CD14-positive monocyte (primary cell): Measurements from ENCODE around the gene TRIM25. TPM values are rescaled to one million over a fixed set of nuclear protein-coding genes. Genes with fewer than 3 reads are reported as not detected.

ENCODE experiments used
- DNase-seq, 3 donors: peaks; one replicate each; pipeline ENCODE4 v3.0.0-alpha.2; 2011 to 2022
- H2AFZ ChIP-seq: 2 replicates; pipeline ENCODE4 v1.6.0; 2012; ENCODE audit warnings: mild to moderate bottlenecking, low read depth, low read length, inconsistent platforms; ENCODE audit not compliant: insufficient read depth, poor library complexity, severe bottlenecking
- H3K27ac ChIP-seq, 2 donors: 1 replicate in 1 of 2; 2 replicates in 1 of 2; pipeline ENCODE4 v1.5.1; 2012 to 2013; ENCODE audit warnings: low read length in 2 of 2, control low read depth in 1 of 2, inconsistent platforms in 1 of 2, low read depth in 1 of 2, mild to moderate bottlenecking in 1 of 2
- H3K27me3 ChIP-seq, 2 donors: one replicate each; pipeline versions ENCODE4 v1.6.0 to v1.6.1; 2011 to 2013; ENCODE audit warnings: low read length in 2 of 2; ENCODE audit not compliant: control insufficient read depth in 2 of 2, insufficient read depth in 2 of 2
- H3K36me3 ChIP-seq, 2 donors: replicated peaks in 1 of 2; 1 replicate in 1 of 2; 2 replicates in 1 of 2; pipeline versions ENCODE4 v1.5.1 to v1.6.1; 2012 to 2013; ENCODE audit warnings: low read length in 2 of 2, control low read depth in 1 of 2, inconsistent platforms in 1 of 2, mild to moderate bottlenecking in 1 of 2; ENCODE audit not compliant: insufficient read depth in 2 of 2, control insufficient read depth in 1 of 2
- H3K4me1 ChIP-seq, 2 donors: 1 replicate in 1 of 2; 2 replicates in 1 of 2; pipeline versions ENCODE4 v1.5.1 to v1.6.1; 2012 to 2013; ENCODE audit warnings: low read length in 2 of 2, control low read depth in 1 of 2, inconsistent platforms in 1 of 2, mild to moderate bottlenecking in 1 of 2, moderate library complexity in 1 of 2; ENCODE audit not compliant: insufficient read depth in 2 of 2, control insufficient read depth in 1 of 2
- H3K4me2 ChIP-seq: replicated peaks from 2 replicates; pipeline ENCODE3; 2012; ENCODE audit warnings: low read length, moderate library complexity, mild to moderate bottlenecking; ENCODE audit not compliant: poor library complexity, severe bottlenecking; ENCODE audit errors: extremely low read depth
- H3K4me3 ChIP-seq, 3 experiments: fragments of 200-600 bp in 1 of 3; sonication (generic) in 1 of 3; replicated peaks in 1 of 3; 1 replicate in 2 of 3; 2 replicates in 1 of 3; pipeline ENCODE4 v1.5.1; 2011 to 2013; ENCODE audit warnings: low read length in 3 of 3, mild to moderate bottlenecking in 3 of 3, control low read depth in 2 of 3, low read depth in 2 of 3, inconsistent platforms in 1 of 3, moderate library complexity in 1 of 3
- H3K79me2 ChIP-seq: 2 replicates; pipeline ENCODE4 v1.6.0; 2012; ENCODE audit warnings: mild to moderate bottlenecking, control low read depth, inconsistent platforms, low read length, moderate library complexity; ENCODE audit not compliant: insufficient read depth
- H3K9ac ChIP-seq: 2 replicates; pipeline ENCODE4 v1.6.0; 2017; ENCODE audit warnings: low read length, mild to moderate bottlenecking; ENCODE audit not compliant: insufficient read depth, poor library complexity, severe bottlenecking
- H3K9me3 ChIP-seq, 2 donors: replicated peaks in 1 of 2; 1 replicate in 1 of 2; 2 replicates in 1 of 2; pipeline versions ENCODE4 v1.5.1 to v1.6.1; 2012 to 2013; ENCODE audit warnings: low read length in 2 of 2, control low read depth in 1 of 2; ENCODE audit not compliant: control insufficient read depth in 1 of 2, insufficient read depth in 1 of 2
- H4K20me1 ChIP-seq: 2 replicates; pipeline ENCODE4 v1.6.0; 2012; ENCODE audit warnings: mild to moderate bottlenecking, low read length, control low read depth, moderate library complexity; ENCODE audit not compliant: insufficient read depth
- H3K27ac Mint-ChIP-seq, 7 donors: one replicate each; pipeline ENCODE4 v1.8.0; 2020; ENCODE audit warnings: mild to moderate bottlenecking in 7 of 7, mixed read lengths in 7 of 7, moderate library complexity in 6 of 7, inconsistent platforms in 2 of 7
- H3K27me3 Mint-ChIP-seq, 3 donors: one replicate each; pipeline ENCODE4 v1.8.0; 2021 to 2022; ENCODE audit warnings: low read depth in 3 of 3, mild to moderate bottlenecking in 3 of 3, mixed read lengths in 3 of 3, moderate library complexity in 3 of 3, inconsistent platforms in 1 of 3
- H3K36me3 Mint-ChIP-seq, 2 donors: one replicate each; pipeline ENCODE4 v1.8.0; 2020; ENCODE audit warnings: mixed read lengths in 2 of 2, inconsistent platforms in 1 of 2, mild to moderate bottlenecking in 1 of 2
- H3K4me1 Mint-ChIP-seq: one replicate; pipeline ENCODE4 v1.8.0; 2020; ENCODE audit warnings: mild to moderate bottlenecking, mixed read lengths
- H3K4me3 Mint-ChIP-seq, 2 donors: one replicate each; pipeline ENCODE4 v1.8.0; 2020; ENCODE audit warnings: mild to moderate bottlenecking in 2 of 2, mixed read lengths in 2 of 2, moderate library complexity in 1 of 2
- H3K9me3 Mint-ChIP-seq, 7 donors: one replicate each; pipeline ENCODE4 v1.8.0; 2020 to 2022; ENCODE audit warnings: mixed read lengths in 7 of 7, mild to moderate bottlenecking in 6 of 7, moderate library complexity in 6 of 7, inconsistent platforms in 2 of 7
- WGBS: methylation state at CpG from one replicate; pipeline ENCODE4 v1.1.5; 2013; ENCODE audit warnings: missing lambda C conversion rate; ENCODE audit not compliant: insufficient coverage; 5-methylcytosine and 5-hydroxymethylcytosine counted together
- intact Hi-C, 2 donors: fragments of 100-400 bp; cut with micrococcal nuclease; formaldehyde crosslinking; loops; one replicate each; pipeline versions ENCODE4 v1.15.0 to v1.15.1; 2023
- polyA plus RNA-seq, 3 donors: library from polyadenylated mRNA; depleted of rRNA in 1 of 3; unstranded in 2 of 3; stranded (reverse) in 1 of 3; fragments of 300-500 nt in 2 of 3; fragments of >200 nt in 1 of 3; fragmentation: Illumina TruSeq in 2 of 3; gene quantifications; 1 replicate in 2 of 3; 2 replicates in 1 of 3; pipeline ENCODE4 v1.2.3, GENCODE V29; 2012 to 2021
- TF ChIP-seq, protein P1 (sequence below): fragments of 200-600 bp; IDR thresholded peaks from one replicate; pipeline ENCODE4 v1.8.0; 2022; ENCODE audit warnings: antibody characterized with exemption, mild to moderate bottlenecking

Gene TRIM25
- polyA plus RNA-seq, 3 donors = 5.4 to 98.3 (median 11.2) TPM

DNA sequence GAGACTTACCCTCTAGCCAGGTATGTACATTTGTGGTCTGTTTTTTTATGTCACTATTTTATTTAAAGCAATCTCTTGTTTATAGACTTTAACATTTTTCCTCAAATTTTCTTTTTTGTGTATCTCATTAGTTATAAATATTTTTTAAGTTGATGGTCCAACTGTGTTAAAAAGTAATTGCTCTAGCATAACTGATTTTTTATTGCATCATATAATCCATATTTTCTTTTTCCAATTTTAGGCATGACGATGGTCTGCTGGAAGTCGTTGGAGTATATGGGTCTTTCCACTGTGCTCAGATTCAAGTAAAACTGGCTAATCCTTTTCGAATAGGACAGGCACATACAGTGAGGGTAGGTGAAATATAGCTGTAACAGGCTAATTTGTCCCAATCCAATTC lies 52.0 kb downstream of the TRIM25 start:
- H3K27ac Mint-ChIP-seq = no peak overlapping the region
- Histone ChIP-seq H3K27ac (no peak overlapping the region), H2AFZ (no peak overlapping the region), H3K4me1 (no peaks in the 10 kb centered on the region), H4K20me1 (no peaks in the 10 kb centered on the region), H3K4me2 (no peak overlapping the region), H3K79me2 (no peaks in the 10 kb centered on the region), H3K36me3 (peaks cover 6 to 20% of the 10 kb centered on the region in 2 donors), H3K9ac (no peak overlapping the region), H3K4me3 (no peak overlapping the region), H3K27me3 (no peaks in the 10 kb centered on the region), H3K9me3 (no peaks in the 10 kb centered on the region)
- WGBS = 100% methylated on average over 1 of the region's 3 CpGs
- H3K27me3 Mint-ChIP-seq = no peaks in the 10 kb centered on the region
- intact Hi-C loops = no loop called here
- peaks cover 36 to 38% of the 10 kb centered on the region in 2 donors for H3K36me3 Mint-ChIP-seq
- H3K4me1 Mint-ChIP-seq = no peaks in the 10 kb centered on the region
- H3K9me3 Mint-ChIP-seq = no peaks in the 10 kb centered on the region
- TF ChIP-seq, protein P1, sequence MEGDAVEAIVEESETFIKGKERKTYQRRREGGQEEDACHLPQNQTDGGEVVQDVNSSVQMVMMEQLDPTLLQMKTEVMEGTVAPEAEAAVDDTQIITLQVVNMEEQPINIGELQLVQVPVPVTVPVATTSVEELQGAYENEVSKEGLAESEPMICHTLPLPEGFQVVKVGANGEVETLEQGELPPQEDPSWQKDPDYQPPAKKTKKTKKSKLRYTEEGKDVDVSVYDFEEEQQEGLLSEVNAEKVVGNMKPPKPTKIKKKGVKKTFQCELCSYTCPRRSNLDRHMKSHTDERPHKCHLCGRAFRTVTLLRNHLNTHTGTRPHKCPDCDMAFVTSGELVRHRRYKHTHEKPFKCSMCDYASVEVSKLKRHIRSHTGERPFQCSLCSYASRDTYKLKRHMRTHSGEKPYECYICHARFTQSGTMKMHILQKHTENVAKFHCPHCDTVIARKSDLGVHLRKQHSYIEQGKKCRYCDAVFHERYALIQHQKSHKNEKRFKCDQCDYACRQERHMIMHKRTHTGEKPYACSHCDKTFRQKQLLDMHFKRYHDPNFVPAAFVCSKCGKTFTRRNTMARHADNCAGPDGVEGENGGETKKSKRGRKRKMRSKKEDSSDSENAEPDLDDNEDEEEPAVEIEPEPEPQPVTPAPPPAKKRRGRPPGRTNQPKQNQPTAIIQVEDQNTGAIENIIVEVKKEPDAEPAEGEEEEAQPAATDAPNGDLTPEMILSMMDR = no peak
- no peak for DNase-seq
- H3K4me3 Mint-ChIP-seq = no peak overlapping the region

GRCh38 chr17:56851008-56851407 lies 62.8 kb downstream of the TRIM25 start:
- WGBS = no CpG with 5 or more reads among the region's 3 CpGs
- H3K9me3 Mint-ChIP-seq = no peaks in the 10 kb centered on the region
- peaks cover 4% of the 10 kb centered on the region for H3K4me1 Mint-ChIP-seq
- Histone ChIP-seq H3K27ac (no peak overlapping the region), H3K27me3 (no peaks in the 10 kb centered on the region), H3K79me2 (no peaks in the 10 kb centered on the region), H3K4me3 (no peak overlapping the region), H3K9me3 (no peaks in the 10 kb centered on the region), H3K4me1 (peaks cover 0 to 9% of the 10 kb centered on the region in 2 donors), H3K9ac (no peak overlapping the region), H4K20me1 (no peaks in the 10 kb centered on the region), H3K4me2 (no peak overlapping the region), H2AFZ (no peak overlapping the region), H3K36me3 (peaks cover 14 to 15% of the 10 kb centered on the region in 2 donors)
- TF ChIP-seq, protein P1 = no peak
- H3K36me3 Mint-ChIP-seq = peaks cover 37% of the 10 kb centered on the region in 2 donors
- no peak overlapping the region for H3K27ac Mint-ChIP-seq
- no peak for DNase-seq
- intact Hi-C loops = no loop called here
- H3K4me3 Mint-ChIP-seq = no peak overlapping the region
- peaks cover 0 to 4% (median 0%) of the 10 kb centered on the region in 3 donors for H3K27me3 Mint-ChIP-seq
